UCSD-AML1 (cell line): ENCODE data around the gene ANKRD63.

Experiments used
- DNase-seq: peaks from one replicate; lab custom pipeline; 2025; ENCODE audit not compliant: unreplicated experiment; lab: John Stamatoyannopoulos, UW

The ANKRD63 gene

DNA sequence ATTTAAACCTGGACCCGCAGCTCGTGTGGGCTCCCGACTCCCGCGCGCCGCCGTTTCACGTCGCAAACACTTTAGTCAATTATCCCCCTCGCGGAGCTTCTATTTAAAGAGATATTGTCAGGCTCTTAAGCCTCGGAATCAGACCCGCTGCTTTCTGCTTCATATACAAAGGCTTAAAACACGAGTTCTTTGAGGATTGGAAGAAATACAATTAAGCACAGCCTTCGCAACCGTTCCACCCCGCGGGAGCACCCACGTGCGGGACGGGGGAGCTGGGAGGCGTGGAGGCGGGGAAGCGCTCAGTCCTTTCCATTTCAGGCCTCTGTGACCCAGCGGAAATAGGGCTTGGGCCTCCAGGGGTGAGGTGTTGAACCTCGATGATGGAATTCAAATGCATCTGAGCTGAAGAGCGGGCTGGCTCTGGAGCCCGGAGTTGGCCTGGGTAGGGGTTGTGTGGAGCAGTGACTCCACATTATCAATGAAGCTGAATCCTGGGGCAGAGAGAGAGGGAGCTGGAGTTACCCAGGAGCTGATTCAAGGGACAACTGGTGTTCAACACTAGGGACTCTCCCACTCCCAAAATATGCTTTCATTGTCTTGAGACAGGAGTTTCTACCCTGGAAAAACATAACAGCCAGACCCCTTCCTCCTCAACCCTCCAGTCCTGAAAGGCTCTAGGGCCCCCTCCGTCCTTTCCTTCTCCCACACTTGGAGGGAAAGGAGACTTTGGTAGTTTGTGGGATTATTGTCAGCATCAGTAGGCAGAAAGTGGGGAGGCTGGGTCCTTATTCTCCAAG, 2.4 kb downstream of the ANKRD63 start:
- DNase-seq = no peak

GRCh38 chr15:40279437-40280141, 3.3 kb downstream of the ANKRD63 start:
- DNase-seq = peak; percentile 76

DNA sequence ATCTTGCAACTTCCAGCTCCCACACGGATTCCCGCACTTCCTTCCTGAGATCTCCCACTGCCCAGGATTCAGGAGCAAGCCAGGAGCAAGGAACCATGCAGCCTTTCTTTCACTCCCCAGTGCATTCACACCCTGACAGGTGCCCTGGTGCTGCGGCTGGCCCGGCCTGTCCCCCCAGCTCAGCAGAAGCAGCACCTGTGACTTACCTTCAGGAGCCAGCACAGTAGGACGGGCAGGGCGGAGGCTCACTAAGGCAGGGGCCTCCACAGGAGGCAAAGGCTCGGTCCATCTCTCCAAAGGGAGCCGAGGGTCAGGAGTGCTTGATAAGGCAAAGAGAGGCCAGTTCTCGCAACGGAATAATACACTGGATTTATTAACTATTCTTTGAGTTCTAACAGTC, 4.8 kb downstream of the ANKRD63 start:
- no peak for DNase-seq

DNA sequence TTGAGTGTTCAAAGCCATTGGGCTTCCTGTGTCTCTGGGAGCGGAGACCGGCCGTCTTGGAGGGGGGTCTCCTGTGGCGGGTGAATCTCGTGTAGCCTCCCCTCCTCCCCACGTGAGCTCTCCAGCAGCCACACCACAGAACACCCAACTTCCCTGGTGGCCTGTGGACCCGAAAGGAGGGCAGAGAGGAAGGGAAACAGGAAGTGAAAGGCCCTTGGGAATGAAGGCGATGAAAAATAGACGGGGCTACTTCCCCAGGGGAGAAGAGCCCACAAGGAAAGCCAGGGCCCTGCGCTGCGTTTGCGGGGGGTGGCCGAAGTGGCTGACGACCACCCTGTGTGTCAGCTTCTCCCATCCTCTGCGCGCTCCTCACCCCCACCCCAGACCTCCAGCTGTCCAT, 5.4 kb downstream of the ANKRD63 start:
- DNase-seq = peak; percentile 54

GRCh38 chr15:40276927-40277326, 5.9 kb downstream of the ANKRD63 start:
- DNase-seq = no peak

GRCh38 chr15:40275954-40276353, 6.9 kb downstream of the ANKRD63 start:
- no peak for DNase-seq

- no peak for DNase-seq
Observed at GRCh38 chr15:40275523-40275922, 7.3 kb downstream of the ANKRD63 start.

DNA sequence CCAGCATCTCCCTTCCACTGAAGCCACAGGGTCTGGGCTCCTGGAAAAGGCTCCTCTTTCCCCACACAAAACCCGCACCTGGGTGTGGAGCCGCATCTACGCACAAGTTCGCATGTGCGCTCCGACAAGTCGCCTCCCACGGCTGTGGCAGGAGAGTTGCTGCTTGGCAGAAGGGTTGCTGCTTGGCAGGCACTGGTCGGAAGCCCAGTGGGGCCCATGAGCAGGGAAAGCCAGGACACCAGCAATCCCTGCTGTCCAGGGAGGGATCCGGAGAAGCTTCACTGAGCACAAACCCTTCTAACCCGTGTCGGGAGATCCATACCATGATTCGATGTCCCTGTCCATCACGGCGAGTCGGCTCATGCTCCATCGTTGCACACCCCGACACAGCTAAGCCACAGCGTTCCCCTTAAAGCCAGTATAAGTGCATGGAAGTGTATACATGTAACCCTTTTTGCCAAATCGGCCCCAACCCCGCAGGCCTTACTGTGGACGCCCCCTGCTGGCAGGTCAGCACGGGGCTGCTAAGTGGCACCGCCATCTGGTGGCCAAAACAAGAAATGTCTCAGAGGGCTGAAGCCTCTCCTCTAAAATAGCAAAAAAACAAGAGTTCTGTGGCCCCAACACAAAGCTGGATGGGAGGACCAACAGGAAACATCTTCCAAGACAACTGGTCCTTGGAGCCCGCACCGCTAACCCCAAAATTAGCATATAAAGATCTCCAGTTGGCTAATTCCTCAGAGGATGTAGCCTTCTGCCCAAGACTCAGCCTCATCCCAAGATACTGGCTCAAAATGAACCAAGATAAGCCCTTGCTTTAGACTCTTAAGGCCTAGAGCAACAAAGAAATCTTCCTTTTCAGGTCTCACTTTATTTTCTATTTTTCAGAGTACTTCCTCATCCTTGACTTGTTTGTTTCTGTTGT, 8.3 kb downstream of the ANKRD63 start:
- DNase-seq = peak; percentile 87

DNA sequence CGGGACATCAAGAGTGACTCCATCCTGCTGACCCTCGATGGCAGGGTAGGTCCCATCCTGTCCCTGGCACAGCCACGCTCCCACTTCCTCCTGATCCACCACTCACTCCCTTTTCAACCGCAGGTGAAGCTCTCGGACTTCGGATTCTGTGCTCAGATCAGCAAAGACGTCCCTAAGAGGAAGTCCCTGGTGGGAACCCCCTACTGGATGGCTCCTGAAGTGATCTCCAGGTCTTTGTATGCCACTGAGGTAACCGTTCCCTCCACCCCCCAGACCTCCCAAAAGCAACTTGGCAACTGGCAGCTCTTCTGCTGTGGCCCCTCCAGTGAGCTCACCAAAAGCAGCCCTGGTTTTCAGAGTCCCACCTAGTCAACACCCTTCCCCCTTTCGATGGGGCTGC, 9.4 kb downstream of the ANKRD63 start:
- no peak for DNase-seq

- no peak for DNase-seq
Observed at GRCh38 chr15:40272485-40273056, 10.3 kb downstream of the ANKRD63 start.

- DNase-seq = no peak
Observed at GRCh38 chr15:40271685-40272484, 11.0 kb downstream of the ANKRD63 start.

DNA sequence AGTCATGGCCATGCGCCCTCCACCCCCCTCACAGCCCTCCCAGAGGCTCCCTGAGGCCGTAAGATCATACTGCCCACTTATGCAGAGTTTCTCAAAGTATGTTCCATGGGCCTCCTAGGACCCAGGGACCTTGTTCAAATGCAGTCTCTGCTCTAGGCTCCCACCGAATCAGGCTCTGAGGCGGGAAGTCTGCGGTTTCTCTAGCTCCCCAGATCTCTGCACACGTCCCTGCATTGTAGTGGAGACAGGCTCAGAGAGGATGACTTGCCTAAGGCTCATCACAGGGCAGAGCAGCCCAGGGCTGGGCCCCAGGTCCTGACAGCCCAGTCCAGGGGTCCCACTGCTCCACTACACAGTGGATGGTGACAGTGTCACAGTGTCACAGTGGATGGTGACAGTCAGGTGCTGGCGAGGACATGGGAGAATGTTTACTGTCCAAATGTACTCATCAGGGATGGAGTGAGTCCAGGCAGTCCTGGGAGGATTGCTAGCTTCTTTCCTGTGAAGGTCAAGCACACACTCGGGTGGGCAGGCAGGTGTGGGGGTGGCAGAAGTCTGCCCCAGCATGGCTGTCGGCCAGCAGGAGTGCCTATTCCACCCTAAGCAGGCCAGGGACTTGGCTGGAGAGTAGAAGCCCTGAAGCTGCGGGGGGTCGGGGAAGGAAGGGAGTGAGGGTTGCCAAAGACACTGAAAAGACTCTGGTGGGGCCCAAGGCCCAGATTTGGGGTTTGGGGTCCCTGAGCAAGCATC, 12.4 kb downstream of the ANKRD63 start:
- no peak for DNase-seq

GRCh38 chr15:40269604-40270003, 13.3 kb downstream of the ANKRD63 start:
- no peak for DNase-seq

GRCh38 chr15:40267670-40268069, 15.2 kb downstream of the ANKRD63 start:
- no peak for DNase-seq

- DNase-seq = peak; percentile 40
Observed at GRCh38 chr15:40266828-40267304, 16.0 kb downstream of the ANKRD63 start.

DNA sequence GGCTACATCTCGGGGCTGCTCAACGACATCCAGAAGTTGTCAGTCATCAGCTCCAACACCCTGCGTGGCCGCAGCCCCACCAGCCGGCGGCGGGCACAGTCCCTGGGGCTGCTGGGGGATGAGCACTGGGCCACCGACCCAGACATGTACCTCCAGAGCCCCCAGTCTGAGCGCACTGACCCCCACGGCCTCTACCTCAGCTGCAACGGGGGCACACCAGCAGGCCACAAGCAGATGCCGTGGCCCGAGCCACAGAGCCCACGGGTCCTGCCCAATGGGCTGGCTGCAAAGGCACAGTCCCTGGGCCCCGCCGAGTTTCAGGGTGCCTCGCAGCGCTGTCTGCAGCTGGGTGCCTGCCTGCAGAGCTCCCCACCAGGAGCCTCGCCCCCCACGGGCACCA, 17.0 kb downstream of the ANKRD63 start:
- DNase-seq = no peak

DNA sequence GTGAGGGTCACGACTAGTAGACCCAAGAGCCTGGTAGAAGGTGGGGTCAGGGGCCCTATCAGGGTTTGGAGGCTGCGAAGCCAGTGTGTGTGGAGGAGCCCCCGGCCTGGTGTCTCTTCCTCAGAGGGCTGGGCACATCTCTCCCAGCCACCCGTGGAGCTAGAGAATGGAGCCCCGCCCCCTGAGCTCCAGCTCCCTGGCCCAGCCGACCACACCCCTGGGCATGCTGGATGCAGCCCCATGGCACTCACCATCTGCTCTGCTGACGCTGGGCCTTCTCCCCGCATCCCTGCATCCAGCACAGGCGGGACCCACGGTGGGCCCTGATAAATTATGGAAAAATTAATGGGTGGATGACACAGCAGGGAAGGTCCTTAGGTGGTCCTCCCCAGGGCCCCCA, 17.5 kb downstream of the ANKRD63 start:
- no peak for DNase-seq

GRCh38 chr15:40264321-40265153, 18.3 kb downstream of the ANKRD63 start:
- no peak for DNase-seq
